Stimulated activated naive CD8-positive, alpha-beta T cell treated with anti-CD3 and anti-CD28 coated beads, Interleukin-15, Interleukin-2, amounts not matched to agents 100 ng/mL and 50 ng/mL, for 24 hours (primary cell): ENCODE measurements around the gene FHIP1B.

Source experiments
- H3K27ac Mint-ChIP-seq: one replicate; pipeline ENCODE4 v1.8.0; 2021; ENCODE audit warnings: mild to moderate bottlenecking, mixed read lengths
- H3K27me3 Mint-ChIP-seq: one replicate; pipeline ENCODE4 v1.8.0; 2021; ENCODE audit warnings: mixed read lengths
- H3K36me3 Mint-ChIP-seq: one replicate; pipeline ENCODE4 v1.8.0; 2021; ENCODE audit warnings: low read depth, mixed read lengths
- H3K4me1 Mint-ChIP-seq: one replicate; pipeline ENCODE4 v1.8.0; 2021; ENCODE audit warnings: low read depth, mixed read lengths
- H3K4me3 Mint-ChIP-seq: one replicate; pipeline ENCODE4 v1.8.0; 2021; ENCODE audit warnings: mild to moderate bottlenecking, mixed read lengths
- H3K9me3 Mint-ChIP-seq: one replicate; pipeline ENCODE4 v1.8.0; 2021; ENCODE audit warnings: mixed read lengths

The FHIP1B gene

GRCh38 chr11:6224421-6224820 is 10.0 kb downstream of the FHIP1B start:
- peaks cover 30% of the 10 kb centered on the region for H3K4me1 Mint-ChIP-seq
- no peak overlapping the region for H3K4me3 Mint-ChIP-seq
- peaks cover 37% of the 10 kb centered on the region for H3K36me3 Mint-ChIP-seq
- no peak overlapping the region for H3K27ac Mint-ChIP-seq
- no peaks in the 10 kb centered on the region for H3K27me3 Mint-ChIP-seq
- H3K9me3 Mint-ChIP-seq, result no peaks in the 10 kb centered on the region

GRCh38 chr11:6223854-6224253 is 10.6 kb downstream of the FHIP1B start:
- Mint-ChIP-seq H3K27ac (no peak overlapping the region), H3K27me3 (no peaks in the 10 kb centered on the region), H3K4me1 (peaks cover 24% of the 10 kb centered on the region), H3K36me3 (peaks cover 42% of the 10 kb centered on the region), H3K4me3 (no peak overlapping the region), H3K9me3 (no peaks in the 10 kb centered on the region)

GRCh38 chr11:6219359-6219758 is 15.1 kb downstream of the FHIP1B start:
- Mint-ChIP-seq H3K4me1 (no peaks in the 10 kb centered on the region), H3K4me3 (no peak overlapping the region), H3K36me3 (peaks cover 51% of the 10 kb centered on the region), H3K27me3 (no peaks in the 10 kb centered on the region), H3K27ac (no peak overlapping the region), H3K9me3 (no peaks in the 10 kb centered on the region)

GRCh38 chr11:6217722-6218121 is 16.7 kb downstream of the FHIP1B start:
- H3K27ac Mint-ChIP-seq, result no peak overlapping the region
- H3K4me1 Mint-ChIP-seq, result no peaks in the 10 kb centered on the region
- no peak overlapping the region for H3K4me3 Mint-ChIP-seq
- H3K27me3 Mint-ChIP-seq, result no peaks in the 10 kb centered on the region
- no peaks in the 10 kb centered on the region for H3K9me3 Mint-ChIP-seq
- peaks cover 51% of the 10 kb centered on the region for H3K36me3 Mint-ChIP-seq

- Mint-ChIP-seq H3K36me3 (peaks cover 42% of the 10 kb centered on the region), H3K27ac (no peak overlapping the region), H3K9me3 (no peaks in the 10 kb centered on the region), H3K4me1 (no peaks in the 10 kb centered on the region), H3K27me3 (no peaks in the 10 kb centered on the region), H3K4me3 (no peak overlapping the region)
Observed at GRCh38 chr11:6216501-6216900, 17.9 kb downstream of the FHIP1B start.

GRCh38 chr11:6214530-6214929 is 19.9 kb downstream of the FHIP1B start:
- no peaks in the 10 kb centered on the region for H3K27me3 Mint-ChIP-seq
- H3K9me3 Mint-ChIP-seq, result no peaks in the 10 kb centered on the region
- H3K36me3 Mint-ChIP-seq, result peaks cover 31% of the 10 kb centered on the region
- H3K4me3 Mint-ChIP-seq, result no peak overlapping the region
- H3K27ac Mint-ChIP-seq, result no peak overlapping the region
- H3K4me1 Mint-ChIP-seq, result no peaks in the 10 kb centered on the region

- Mint-ChIP-seq H3K27ac (no peak overlapping the region), H3K9me3 (no peaks in the 10 kb centered on the region), H3K36me3 (peaks cover 13% of the 10 kb centered on the region), H3K4me1 (no peaks in the 10 kb centered on the region), H3K4me3 (no peak overlapping the region), H3K27me3 (no peaks in the 10 kb centered on the region)
Observed at GRCh38 chr11:6210274-6210955, 24.0 kb downstream of the FHIP1B start.

- H3K4me3 Mint-ChIP-seq, result no peak overlapping the region
- H3K27ac Mint-ChIP-seq, result no peak overlapping the region
Observed at GRCh38 chr11:6209801-6210200, 24.6 kb downstream of the FHIP1B start.

GRCh38 chr11:6206456-6207180 is 27.8 kb downstream of the FHIP1B start:
- Mint-ChIP-seq H3K27me3 (no peaks in the 10 kb centered on the region), H3K4me3 (no peak overlapping the region), H3K27ac (no peak overlapping the region), H3K36me3 (peaks cover 27% of the 10 kb centered on the region), H3K4me1 (peaks cover 28% of the 10 kb centered on the region), H3K9me3 (no peaks in the 10 kb centered on the region)

More at GRCh38 chr11:6209801-6210200, 24.6 kb downstream of the FHIP1B start:
- Mint-ChIP-seq H3K36me3 (peaks cover 13% of the 10 kb centered on the region), H3K9me3 (no peaks in the 10 kb centered on the region), H3K4me1 (no peaks in the 10 kb centered on the region), H3K27me3 (no peaks in the 10 kb centered on the region)

- peaks cover 40% of the 10 kb centered on the region for H3K4me1 Mint-ChIP-seq
- H3K27me3 Mint-ChIP-seq, result no peaks in the 10 kb centered on the region
- no peak within 1 kb of the TSS for H3K27ac Mint-ChIP-seq
- H3K4me3 Mint-ChIP-seq, result no peak within 1 kb of the TSS
- H3K9me3 Mint-ChIP-seq, result no peaks in the 10 kb centered on the region
- H3K36me3 Mint-ChIP-seq, result peaks cover 23% of the 10 kb centered on the region
Observed at GRCh38 chr11:6205366-6205765, 29.1 kb downstream of the FHIP1B start, which contains the start of gene C11orf42. Gene C11orf42 (plus strand): TSS chr11:6205557. CDS start chr11:6205616, 59 bp downstream.

- no peak overlapping the region for H3K4me3 Mint-ChIP-seq
- H3K4me1 Mint-ChIP-seq, result peaks cover 40% of the 10 kb centered on the region
- no peak overlapping the region for H3K27ac Mint-ChIP-seq
- H3K36me3 Mint-ChIP-seq, result peaks cover 23% of the 10 kb centered on the region
- H3K27me3 Mint-ChIP-seq, result no peaks in the 10 kb centered on the region
- no peaks in the 10 kb centered on the region for H3K9me3 Mint-ChIP-seq
Observed at GRCh38 chr11:6204706-6205105, 29.7 kb downstream of the FHIP1B start.

GRCh38 chr11:6203327-6203726 is 31.1 kb downstream of the FHIP1B start:
- Mint-ChIP-seq H3K9me3 (no peaks in the 10 kb centered on the region), H3K27me3 (no peaks in the 10 kb centered on the region), H3K4me1 (peaks cover 40% of the 10 kb centered on the region), H3K36me3 (peaks cover 17% of the 10 kb centered on the region), H3K27ac (no peak overlapping the region), H3K4me3 (no peak overlapping the region)

GRCh38 chr11:6202041-6202440 is 32.4 kb downstream of the FHIP1B start:
- H3K36me3 Mint-ChIP-seq, result peaks cover 17% of the 10 kb centered on the region
- no peaks in the 10 kb centered on the region for H3K9me3 Mint-ChIP-seq
- H3K27ac Mint-ChIP-seq, result no peak overlapping the region
- H3K27me3 Mint-ChIP-seq, result no peaks in the 10 kb centered on the region
- peaks cover 53% of the 10 kb centered on the region for H3K4me1 Mint-ChIP-seq
- H3K4me3 Mint-ChIP-seq, result no peak overlapping the region

GRCh38 chr11:6201481-6201880 is 33.0 kb downstream of the FHIP1B start:
- Mint-ChIP-seq H3K27me3 (no peaks in the 10 kb centered on the region), H3K4me3 (no peak overlapping the region), H3K27ac (peak overlapping the region; percentile 42), H3K36me3 (peaks cover 17% of the 10 kb centered on the region), H3K4me1 (peaks cover 59% of the 10 kb centered on the region), H3K9me3 (no peaks in the 10 kb centered on the region)

- H3K27ac Mint-ChIP-seq, result peak overlapping the region; percentile 42
- no peak overlapping the region for H3K4me3 Mint-ChIP-seq
- no peaks in the 10 kb centered on the region for H3K27me3 Mint-ChIP-seq
- H3K36me3 Mint-ChIP-seq, result peaks cover 17% of the 10 kb centered on the region
- H3K4me1 Mint-ChIP-seq, result peaks cover 64% of the 10 kb centered on the region
- no peaks in the 10 kb centered on the region for H3K9me3 Mint-ChIP-seq
Observed at GRCh38 chr11:6200975-6201374, 33.5 kb downstream of the FHIP1B start.
